T-helper 17 cell (primary cell): ENCODE data around the gene TNFAIP6. TPM values are rescaled to one million over a fixed set of nuclear protein-coding genes. Genes with fewer than 3 reads are reported as not detected.
"Not testable (repeated sequence)": the region's sequence is repeated elsewhere in the genome, so short reads cannot be mapped to it uniquely, and the experiment has no call there.

ENCODE experiments used
- ATAC-seq: fragments of 150-1000 bp; cut with Tn5 transposase; 2 replicates; pipeline ENCODE4 v1.10.0; 2021; ENCODE audit warnings: mild to moderate bottlenecking, moderate library complexity
- DNase-seq, 3 donors: peaks; one replicate each; pipeline versions ENCODE4 v3.0.0 to v3.0.0-alpha.2; 2020 to 2021
- H3K9me3 ChIP-seq: one replicate; pipeline ENCODE4 v1.7.0; 2013; ENCODE audit warnings: low read length, mild to moderate bottlenecking; ENCODE audit not compliant: control insufficient read depth, poor library complexity, severe bottlenecking
- H3K27ac Mint-ChIP-seq: one replicate; pipeline ENCODE4 v1.8.0; 2022; ENCODE audit warnings: mild to moderate bottlenecking, moderate library complexity, mixed read lengths
- H3K27me3 Mint-ChIP-seq: one replicate; pipeline ENCODE4 v1.8.0; 2022; ENCODE audit warnings: mixed read lengths
- H3K36me3 Mint-ChIP-seq: one replicate; pipeline ENCODE4 v1.8.0; 2022; ENCODE audit warnings: low read depth, mixed read lengths
- H3K4me1 Mint-ChIP-seq: one replicate; pipeline ENCODE4 v1.8.0; 2022; ENCODE audit warnings: mild to moderate bottlenecking, mixed read lengths
- H3K4me3 Mint-ChIP-seq: one replicate; pipeline ENCODE4 v1.8.0; 2022; ENCODE audit warnings: mild to moderate bottlenecking, moderate library complexity, mixed read lengths
- total RNA-seq, 4 donors: library from RNA in 2 of 4; stranded (reverse) in 2 of 4; gene quantifications; one replicate each; pipeline ENCODE4 v1.2.3 and lab custom pipeline; 2022 to 2026

The TNFAIP6 gene
- total RNA-seq, 2 donors from 2014 or later: not detected

GRCh38 chr2:151344191-151344590 lies 13.2 kb upstream of the TNFAIP6 start:
- not testable (repeated sequence) for ATAC-seq, H3K4me1 Mint-ChIP-seq, DNase-seq, H3K27me3 Mint-ChIP-seq, H3K9me3 ChIP-seq, H3K4me3 Mint-ChIP-seq, H3K27ac Mint-ChIP-seq, H3K36me3 Mint-ChIP-seq

- Mint-ChIP-seq H3K4me1 (no peaks in the 10 kb centered on the region), H3K36me3 (no peaks in the 10 kb centered on the region)
- no peak for ATAC-seq
Measured at GRCh38 chr2:151344906-151345305, 12.5 kb upstream of the TNFAIP6 start.

GRCh38 chr2:151347294-151347693 lies 10.1 kb upstream of the TNFAIP6 start:
- Mint-ChIP-seq H3K36me3 (no peaks in the 10 kb centered on the region), H3K4me1 (no peaks in the 10 kb centered on the region), H3K27ac (no peak overlapping the region), H3K27me3 (peaks cover under 1% of the 10 kb centered on the region), H3K4me3 (no peak overlapping the region)
- no peaks in the 10 kb centered on the region for H3K9me3 ChIP-seq
- no peak for ATAC-seq
- no peak for DNase-seq

More at GRCh38 chr2:151344906-151345305, 12.5 kb upstream of the TNFAIP6 start:
- no peaks in the 10 kb centered on the region for H3K9me3 ChIP-seq
- Mint-ChIP-seq H3K27ac (no peak overlapping the region), H3K27me3 (no peaks in the 10 kb centered on the region), H3K4me3 (no peak overlapping the region)
- DNase-seq: no peak

- no peaks in the 10 kb centered on the region for H3K9me3 ChIP-seq
- Mint-ChIP-seq H3K36me3 (no peaks in the 10 kb centered on the region), H3K27me3 (peaks cover 6% of the 10 kb centered on the region), H3K4me1 (peaks cover 2% of the 10 kb centered on the region), H3K27ac (no peak overlapping the region), H3K4me3 (no peak overlapping the region)
- ATAC-seq (no peak), DNase-seq (no peak)
Measured at GRCh38 chr2:151347906-151348305, 9.5 kb upstream of the TNFAIP6 start.

GRCh38 chr2:151350579-151351195 lies 6.7 kb upstream of the TNFAIP6 start:
- Mint-ChIP-seq H3K4me3 (no peak overlapping the region), H3K36me3 (no peaks in the 10 kb centered on the region), H3K27me3 (peaks cover 18% of the 10 kb centered on the region), H3K4me1 (peaks cover 2% of the 10 kb centered on the region), H3K27ac (no peak overlapping the region)
- DNase-seq (no peak), ATAC-seq (no peak)
- no peaks in the 10 kb centered on the region for H3K9me3 ChIP-seq

GRCh38 chr2:151353995-151354394 lies 3.4 kb upstream of the TNFAIP6 start:
- Mint-ChIP-seq H3K4me1 (peaks cover 4% of the 10 kb centered on the region), H3K36me3 (no peaks in the 10 kb centered on the region), H3K27ac (no peak overlapping the region), H3K27me3 (peaks cover 33% of the 10 kb centered on the region), H3K4me3 (no peak overlapping the region)
- DNase-seq (no peak), ATAC-seq (no peak)
- H3K9me3 ChIP-seq: no peaks in the 10 kb centered on the region

- peaks cover 4% of the 10 kb centered on the region for H3K4me1 Mint-ChIP-seq
- DNase-seq (no peak), ATAC-seq (no peak)
- H3K4me3 Mint-ChIP-seq: no peak overlapping the region
- H3K27me3 Mint-ChIP-seq: peaks cover 34% of the 10 kb centered on the region
- H3K36me3 Mint-ChIP-seq: no peaks in the 10 kb centered on the region
- no peak overlapping the region for H3K27ac Mint-ChIP-seq
- H3K9me3 ChIP-seq: no peaks in the 10 kb centered on the region
Measured at GRCh38 chr2:151354807-151355206, 2.6 kb upstream of the TNFAIP6 start.

GRCh38 chr2:151358166-151358970 lies 976 bp downstream of the TNFAIP6 start:
- no peak overlapping the region for H3K27ac Mint-ChIP-seq
- H3K36me3 Mint-ChIP-seq: peaks cover 2% of the 10 kb centered on the region
- no peaks in the 10 kb centered on the region for H3K9me3 ChIP-seq
- ATAC-seq: no peak
- no peak overlapping the region for H3K4me3 Mint-ChIP-seq
- peaks cover 29% of the 10 kb centered on the region for H3K27me3 Mint-ChIP-seq
- no peak for DNase-seq
- H3K4me1 Mint-ChIP-seq: peaks cover 3% of the 10 kb centered on the region

GRCh38 chr2:151359768-151360461 lies 2.5 kb downstream of the TNFAIP6 start:
- Mint-ChIP-seq H3K4me1 (peaks cover 3% of the 10 kb centered on the region), H3K27me3 (peaks cover 25% of the 10 kb centered on the region), H3K4me3 (no peak overlapping the region), H3K27ac (no peak overlapping the region), H3K36me3 (peaks cover 2% of the 10 kb centered on the region)
- DNase-seq (no peak), ATAC-seq (no peak)
- H3K9me3 ChIP-seq: no peaks in the 10 kb centered on the region

GRCh38 chr2:151361674-151362370 lies 4.4 kb downstream of the TNFAIP6 start:
- Mint-ChIP-seq H3K27me3 (peaks cover 10% of the 10 kb centered on the region), H3K27ac (no peak overlapping the region), H3K36me3 (peaks cover 2% of the 10 kb centered on the region), H3K4me1 (no peaks in the 10 kb centered on the region), H3K4me3 (no peak overlapping the region)
- H3K9me3 ChIP-seq: no peaks in the 10 kb centered on the region
- ATAC-seq (no peak), DNase-seq (no peak)

GRCh38 chr2:151363709-151364108 lies 6.3 kb downstream of the TNFAIP6 start:
- Mint-ChIP-seq H3K36me3 (peaks cover 2% of the 10 kb centered on the region), H3K4me1 (no peaks in the 10 kb centered on the region), H3K27me3 (peaks cover 6% of the 10 kb centered on the region), H3K27ac (no peak overlapping the region), H3K4me3 (no peak overlapping the region)
- no peaks in the 10 kb centered on the region for H3K9me3 ChIP-seq
- peak; percentile 36 for ATAC-seq
- DNase-seq: no peak

GRCh38 chr2:151367571-151367970 lies 10.2 kb downstream of the TNFAIP6 start:
- H3K4me1 Mint-ChIP-seq: no peaks in the 10 kb centered on the region

GRCh38 chr2:151374436-151374835 lies 17.0 kb downstream of the TNFAIP6 start:
- Mint-ChIP-seq H3K36me3 (no peaks in the 10 kb centered on the region), H3K4me3 (no peak overlapping the region), H3K4me1 (peaks cover 3% of the 10 kb centered on the region), H3K27ac (no peak overlapping the region), H3K27me3 (peaks cover 12% of the 10 kb centered on the region)
- no peaks in the 10 kb centered on the region for H3K9me3 ChIP-seq
- DNase-seq: no peak
- ATAC-seq: no peak

More at GRCh38 chr2:151367571-151367970, 10.2 kb downstream of the TNFAIP6 start:
- Mint-ChIP-seq H3K27me3 (peaks cover 8% of the 10 kb centered on the region), H3K27ac (no peak overlapping the region), H3K4me3 (no peak overlapping the region), H3K36me3 (no peaks in the 10 kb centered on the region)
- no peak for DNase-seq
- H3K9me3 ChIP-seq: no peaks in the 10 kb centered on the region
- ATAC-seq: no peak
